Endothelial cell of umbilical vein (primary cell): ENCODE measurements around the gene CLSTN2. TPM values are rescaled to one million over a fixed set of nuclear protein-coding genes. Genes with fewer than 3 reads are reported as not detected.

ENCODE experiments used
- BruUV-seq: library from RNA; stranded (reverse); fragments of 400-500 nt; replicated peaks from 2 replicates; lab custom pipeline; 2021; lab: Mats Ljungman, UMichigan
- CTCF ChIA-PET: fragments of 300-600, 350-600 bp; sonication (Branson Sonifier 250); formaldehyde crosslinking; loops from one replicate; lab custom pipeline; 2021; ENCODE audit warnings: antibody characterized with exemption, inconsistent platforms; lab: Charles Lee
- POLR2A ChIA-PET: fragments of 300-600, 350-600 bp; sonication (Branson Sonifier 250); formaldehyde crosslinking; loops from one replicate; lab custom pipeline; 2021; ENCODE audit warnings: antibody characterized with exemption, inconsistent platforms; lab: Charles Lee
- DNase-seq: peaks from one replicate; pipeline ENCODE4 v3.0.0-alpha.2; 2011; ENCODE audit warnings: low read depth, low spot score
- FAIRE-seq: peaks from 2 replicates; lab custom pipeline; 2011; peaks lifted over from hg19 to GRCh38; lab: Jason Lieb, UNC
- H2AFZ ChIP-seq: 2 replicates; pipeline ENCODE4 v1.6.0; 2012; ENCODE audit warnings: low read depth, low read length, control low read depth, inconsistent platforms
- H3K27ac ChIP-seq: 2 replicates; pipeline ENCODE4 v1.5.1; 2011; ENCODE audit warnings: low read depth, mild to moderate bottlenecking, control low read depth, low read length, moderate library complexity; ENCODE audit not compliant: insufficient read depth
- H3K27me3 ChIP-seq, 2 experiments: 2 replicates each; pipeline versions ENCODE4 v1.6.0 to v1.6.1; 2011; ENCODE audit warnings: low read length in 2 of 2, mixed read lengths in 1 of 2; ENCODE audit not compliant: control insufficient read depth in 2 of 2, insufficient read depth in 2 of 2
- H3K36me3 ChIP-seq, 2 experiments: 2 replicates in 1 of 2; 3 replicates in 1 of 2; pipeline ENCODE4 v1.5.1; 2011; ENCODE audit warnings: low read length in 2 of 2, mild to moderate bottlenecking in 1 of 2, moderate library complexity in 1 of 2; ENCODE audit not compliant: control insufficient read depth in 2 of 2, insufficient read depth in 2 of 2; ENCODE audit errors: extremely low read depth in 1 of 2
- H3K4me1 ChIP-seq: 3 replicates; pipeline ENCODE4 v1.5.1; 2011; ENCODE audit warnings: mild to moderate bottlenecking, low read length; ENCODE audit not compliant: control insufficient read depth, insufficient read depth; ENCODE audit errors: extremely low read depth
- H3K4me2 ChIP-seq: 2 replicates; pipeline ENCODE4 v1.6.1; 2011; ENCODE audit warnings: low read length, control low read depth, mixed read lengths; ENCODE audit not compliant: insufficient read depth
- H3K4me3 ChIP-seq, 3 experiments: fragments of 200-600 bp in 1 of 3; sonication (generic), shearing (Covaris generic) in 1 of 3; replicated peaks in 1 of 3; 2 replicates each; pipeline ENCODE4 v1.5.1; 2011 to 2016; ENCODE audit warnings: control low read depth in 3 of 3, low read length in 3 of 3, mild to moderate bottlenecking in 2 of 3, inconsistent platforms in 1 of 3, low read depth in 1 of 3, moderate library complexity in 1 of 3; ENCODE audit not compliant: insufficient read depth in 1 of 3
- H3K79me2 ChIP-seq: 2 replicates; pipeline ENCODE4 v1.6.0; 2012; ENCODE audit warnings: low read length, inconsistent platforms; ENCODE audit not compliant: control insufficient read depth, insufficient read depth
- H3K9ac ChIP-seq: replicated peaks from 2 replicates; pipeline ENCODE3; 2011; ENCODE audit warnings: low read length, control low read depth; ENCODE audit not compliant: insufficient read depth; ENCODE audit errors: extremely low read depth
- H3K9me1 ChIP-seq: replicated peaks from 3 replicates; pipeline ENCODE4 v1.6.0; 2011; ENCODE audit warnings: mild to moderate bottlenecking, low read length; ENCODE audit not compliant: control insufficient read depth, insufficient read depth; ENCODE audit errors: extremely low read depth
- H3K9me3 ChIP-seq: replicated peaks from 2 replicates; pipeline ENCODE4 v1.5.1; 2012; ENCODE audit warnings: low read length, inconsistent platforms; ENCODE audit not compliant: control insufficient read depth, insufficient read depth
- H4K20me1 ChIP-seq: replicated peaks from 2 replicates; pipeline ENCODE3; 2011; ENCODE audit warnings: mild to moderate bottlenecking, low read length; ENCODE audit not compliant: control insufficient read depth, insufficient read depth; ENCODE audit errors: extremely low read depth
- EZH2 ChIP-seq: IDR thresholded peaks from 2 replicates; pipeline ENCODE4 v1.6.1; 2012; ENCODE audit warnings: borderline replicate concordance, low read depth, mild to moderate bottlenecking, moderate library complexity, low read length, inconsistent platforms; ENCODE audit not compliant: severe bottlenecking
- JUN ChIP-seq: IDR thresholded peaks from 2 replicates; pipeline ENCODE4 v1.6.1; 2011; ENCODE audit warnings: borderline replicate concordance, low read depth; ENCODE audit not compliant: insufficient read length, insufficient read depth
- MYC ChIP-seq: IDR thresholded peaks from one replicate; pipeline ENCODE4 v1.6.1; 2011; ENCODE audit warnings: mild to moderate bottlenecking, low read depth, low read length
- POLR2A ChIP-seq: IDR thresholded peaks from 2 replicates; pipeline ENCODE4 v1.6.1; 2012; ENCODE audit warnings: low read depth, mild to moderate bottlenecking, control low read depth, low read length
- dilution Hi-C: fragments of 300-500 bp; cut with MboI; formaldehyde crosslinking; loops from one replicate; pipeline ENCODE4 v1.15.0; 2019; ENCODE audit warnings: low sequenced_read_pairs; ENCODE audit not compliant: extremely low pct_ligation_motif_present
- intact Hi-C: fragments of 100-400 bp; cut with micrococcal nuclease; formaldehyde crosslinking; loops from one replicate; pipeline ENCODE4 v1.10.0; 2022
- polyA plus RNA-seq, 4 experiments: library from polyadenylated mRNA; depleted of rRNA in 3 of 4; stranded (reverse) in 3 of 4; unstranded in 1 of 4; fragments of >200 nt; gene quantifications; 2 replicates each; pipeline versions ENCODE4 v1.2.1 to v1.2.3, GENCODE V29; 2011 to 2012; ENCODE audit warnings: missing spikeins in 1 of 4
- total RNA-seq: library from RNA; stranded (reverse); gene quantifications from 2 replicates; pipeline ENCODE4 v1.2.3, GENCODE V29; 2021
- TF ChIP-seq, protein P1 (sequence below): IDR thresholded peaks from 2 replicates; pipeline ENCODE4 v1.6.1; 2011; ENCODE audit not compliant: insufficient read depth, insufficient read length
- TF ChIP-seq, protein P2 (sequence below), 2 donors: IDR thresholded peaks; 1 replicate in 1 of 2; 2 replicates in 1 of 2; pipeline ENCODE4 v1.5.1; 2011; ENCODE audit warnings: low read length in 2 of 2, mild to moderate bottlenecking in 2 of 2, moderate library complexity in 2 of 2, control low read depth in 1 of 2, inconsistent platforms in 1 of 2, low read depth in 1 of 2; ENCODE audit not compliant: insufficient read depth in 1 of 2; ENCODE audit errors: extremely low read depth in 1 of 2

The CLSTN2 gene
- total and polyA plus RNA-seq, 2 donors (not counting 3 experiments of a cell fraction or from before 2014, with no cell fraction given): 0.26 to 0.38 TPM

DNA sequence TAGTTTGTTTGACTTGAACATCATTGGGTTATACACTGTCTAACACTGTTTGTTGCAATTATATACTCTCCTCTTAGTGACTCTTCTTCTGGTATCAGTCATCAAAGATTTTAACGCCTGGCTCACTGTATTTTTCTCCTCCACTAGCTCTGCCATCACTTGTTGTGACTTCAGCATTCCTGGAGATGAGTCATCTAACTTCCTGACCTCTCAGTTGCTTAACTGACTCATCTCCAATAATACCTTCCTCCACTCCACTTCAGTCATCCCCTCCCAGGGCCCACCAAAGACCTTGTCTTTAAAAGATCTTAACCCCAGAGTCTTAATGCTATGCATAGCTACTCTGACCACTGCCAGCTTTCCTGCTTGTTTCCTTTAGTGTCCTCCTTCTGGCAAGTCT lies 28.6 kb upstream of the CLSTN2 start:
- no peaks in the 10 kb centered on the region for H3K36me3 ChIP-seq
- H2AFZ ChIP-seq: no peak overlapping the region
- no peak overlapping the region for H3K27ac ChIP-seq
- no TSS peak for BruUV-seq
- no peak overlapping the region for H3K4me2 ChIP-seq
- H3K9ac ChIP-seq: no peak overlapping the region
- TF ChIP-seq MYC (no peak), JUN (peak; percentile 30)
- no peaks in the 10 kb centered on the region for H4K20me1 ChIP-seq
- no peak for FAIRE-seq
- ChIA-PET CTCF (no interaction called here), POLR2A (no interaction called here)
- no peak overlapping the region for H3K4me3 ChIP-seq
- no peak for DNase-seq
- H3K9me1 ChIP-seq: no peaks in the 10 kb centered on the region
- intact Hi-C loops: no loop called here
- dilution Hi-C loops: no loop called here
- no peaks in the 10 kb centered on the region for H3K27me3 ChIP-seq
- no peaks in the 10 kb centered on the region for H3K79me2 ChIP-seq
- no peaks in the 10 kb centered on the region for H3K9me3 ChIP-seq
- H3K4me1 ChIP-seq: no peaks in the 10 kb centered on the region

DNA sequence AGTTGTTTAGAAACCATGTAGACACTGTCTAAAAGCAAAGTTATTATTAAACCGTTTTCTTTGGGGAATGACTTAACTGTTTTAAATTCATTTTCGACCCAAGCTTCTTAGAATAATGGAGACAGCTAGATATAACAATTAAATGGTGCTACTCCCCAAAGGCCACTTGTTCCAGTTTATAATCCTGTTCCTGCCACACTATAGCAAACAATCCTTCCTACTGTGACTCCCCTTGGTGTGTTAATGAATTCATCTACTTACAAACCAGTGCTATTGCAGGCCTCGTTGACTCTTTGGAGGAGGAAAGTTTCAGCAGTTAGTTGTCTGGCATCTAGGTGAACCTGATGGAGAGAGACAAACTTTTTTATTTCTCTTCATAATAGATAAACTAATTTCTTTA lies 25.2 kb upstream of the CLSTN2 start:
- H3K4me3 ChIP-seq: no peak overlapping the region
- ChIA-PET CTCF (no interaction called here), POLR2A (no interaction called here)
- no peak overlapping the region for H3K4me2 ChIP-seq
- no peaks in the 10 kb centered on the region for H3K9me1 ChIP-seq
- H3K4me1 ChIP-seq: no peaks in the 10 kb centered on the region
- no peaks in the 10 kb centered on the region for H3K9me3 ChIP-seq
- TF ChIP-seq, protein P1, sequence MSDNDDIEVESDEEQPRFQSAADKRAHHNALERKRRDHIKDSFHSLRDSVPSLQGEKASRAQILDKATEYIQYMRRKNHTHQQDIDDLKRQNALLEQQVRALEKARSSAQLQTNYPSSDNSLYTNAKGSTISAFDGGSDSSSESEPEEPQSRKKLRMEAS: no peak
- TF ChIP-seq POLR2A (no peak), EZH2 (no peak), JUN (no peak), MYC (no peak)
- TF ChIP-seq, protein P2, sequence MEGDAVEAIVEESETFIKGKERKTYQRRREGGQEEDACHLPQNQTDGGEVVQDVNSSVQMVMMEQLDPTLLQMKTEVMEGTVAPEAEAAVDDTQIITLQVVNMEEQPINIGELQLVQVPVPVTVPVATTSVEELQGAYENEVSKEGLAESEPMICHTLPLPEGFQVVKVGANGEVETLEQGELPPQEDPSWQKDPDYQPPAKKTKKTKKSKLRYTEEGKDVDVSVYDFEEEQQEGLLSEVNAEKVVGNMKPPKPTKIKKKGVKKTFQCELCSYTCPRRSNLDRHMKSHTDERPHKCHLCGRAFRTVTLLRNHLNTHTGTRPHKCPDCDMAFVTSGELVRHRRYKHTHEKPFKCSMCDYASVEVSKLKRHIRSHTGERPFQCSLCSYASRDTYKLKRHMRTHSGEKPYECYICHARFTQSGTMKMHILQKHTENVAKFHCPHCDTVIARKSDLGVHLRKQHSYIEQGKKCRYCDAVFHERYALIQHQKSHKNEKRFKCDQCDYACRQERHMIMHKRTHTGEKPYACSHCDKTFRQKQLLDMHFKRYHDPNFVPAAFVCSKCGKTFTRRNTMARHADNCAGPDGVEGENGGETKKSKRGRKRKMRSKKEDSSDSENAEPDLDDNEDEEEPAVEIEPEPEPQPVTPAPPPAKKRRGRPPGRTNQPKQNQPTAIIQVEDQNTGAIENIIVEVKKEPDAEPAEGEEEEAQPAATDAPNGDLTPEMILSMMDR (IDR thresholded peaks at IDR 0.05; ENCODE audit: extremely low read depth in 1 of 2, insufficient read depth in 1 of 2, low read depth in 1 of 2, low read length in 2 of 2): no peak
- H4K20me1 ChIP-seq: no peaks in the 10 kb centered on the region
- BruUV-seq: no TSS peak
- H3K36me3 ChIP-seq: no peaks in the 10 kb centered on the region
- intact Hi-C loops (no loop called here), dilution Hi-C loops (no loop called here)
- FAIRE-seq (no peak), DNase-seq (no peak)
- no peaks in the 10 kb centered on the region for H3K27me3 ChIP-seq
- H3K79me2 ChIP-seq: no peaks in the 10 kb centered on the region
- no peak overlapping the region for H3K9ac ChIP-seq
- H3K27ac ChIP-seq: no peak overlapping the region
- H2AFZ ChIP-seq: no peak overlapping the region
